Activated B cell treated with CpG ODN at 0.5 μM for 24 hours (primary cell): Measurements from ENCODE around the gene SYCP3. TPM values are rescaled to one million over a fixed set of nuclear protein-coding genes. Genes with fewer than 3 reads are reported as not detected.

ENCODE experiments used
- ATAC-seq: fragments of 200-7000 bp; cut with Tn5 transposase; one replicate; pipeline ENCODE4 v1.10.0; 2021; ENCODE audit warnings: low read depth, mild to moderate bottlenecking, moderate library complexity
- CTCF ChIA-PET: fragments of 350-600 bp; sonication (Branson Sonifier 250); formaldehyde crosslinking; loops from one replicate; lab custom pipeline; 2021; ENCODE audit warnings: antibody characterized with exemption; lab: Charles Lee
- POLR2A ChIA-PET: fragments of 350-600 bp; sonication (Branson Sonifier 250); formaldehyde crosslinking; loops from one replicate; lab custom pipeline; 2021; ENCODE audit warnings: antibody characterized with exemption; lab: Charles Lee
- DNase-seq: peaks from one replicate; pipeline ENCODE4 v3.0.0; 2022
- H3K27ac Mint-ChIP-seq: one replicate; pipeline ENCODE4 v1.8.0; 2020; ENCODE audit warnings: mixed read lengths
- H3K27me3 Mint-ChIP-seq: one replicate; pipeline ENCODE4 v1.8.0; 2021; ENCODE audit warnings: mixed read lengths
- H3K36me3 Mint-ChIP-seq: one replicate; pipeline ENCODE4 v1.8.0; 2021; ENCODE audit warnings: low read depth, mixed read lengths
- H3K4me1 Mint-ChIP-seq: one replicate; pipeline ENCODE4 v1.8.0; 2021; ENCODE audit warnings: mixed read lengths
- H3K4me3 Mint-ChIP-seq: one replicate; pipeline ENCODE4 v1.8.0; 2020; ENCODE audit warnings: mild to moderate bottlenecking, mixed read lengths
- H3K9me3 Mint-ChIP-seq: one replicate; pipeline ENCODE4 v1.8.0; 2020; ENCODE audit warnings: mixed read lengths
- intact Hi-C: fragments of 100-400 bp; cut with micrococcal nuclease; formaldehyde crosslinking; loops from one replicate; pipeline ENCODE4 v1.15.1; 2024
- total RNA-seq: library from RNA; stranded (reverse); gene quantifications from 2 replicates; pipeline ENCODE4 v1.2.3, GENCODE V29; 2022
- TF ChIP-seq, protein P1 (sequence below): fragments of 200-600 bp; IDR thresholded peaks from one replicate; pipeline ENCODE4 v1.8.0; 2022; ENCODE audit warnings: antibody characterized with exemption, mild to moderate bottlenecking

The SYCP3 gene
- total RNA-seq, 1 donor from 2014 or later = 0.49 TPM

GRCh38 chr12:101696251-101697196 is 42.7 kb downstream of the SYCP3 start:
- peak overlapping the region; percentile 93 for H3K27ac Mint-ChIP-seq
- TF ChIP-seq, protein P1, sequence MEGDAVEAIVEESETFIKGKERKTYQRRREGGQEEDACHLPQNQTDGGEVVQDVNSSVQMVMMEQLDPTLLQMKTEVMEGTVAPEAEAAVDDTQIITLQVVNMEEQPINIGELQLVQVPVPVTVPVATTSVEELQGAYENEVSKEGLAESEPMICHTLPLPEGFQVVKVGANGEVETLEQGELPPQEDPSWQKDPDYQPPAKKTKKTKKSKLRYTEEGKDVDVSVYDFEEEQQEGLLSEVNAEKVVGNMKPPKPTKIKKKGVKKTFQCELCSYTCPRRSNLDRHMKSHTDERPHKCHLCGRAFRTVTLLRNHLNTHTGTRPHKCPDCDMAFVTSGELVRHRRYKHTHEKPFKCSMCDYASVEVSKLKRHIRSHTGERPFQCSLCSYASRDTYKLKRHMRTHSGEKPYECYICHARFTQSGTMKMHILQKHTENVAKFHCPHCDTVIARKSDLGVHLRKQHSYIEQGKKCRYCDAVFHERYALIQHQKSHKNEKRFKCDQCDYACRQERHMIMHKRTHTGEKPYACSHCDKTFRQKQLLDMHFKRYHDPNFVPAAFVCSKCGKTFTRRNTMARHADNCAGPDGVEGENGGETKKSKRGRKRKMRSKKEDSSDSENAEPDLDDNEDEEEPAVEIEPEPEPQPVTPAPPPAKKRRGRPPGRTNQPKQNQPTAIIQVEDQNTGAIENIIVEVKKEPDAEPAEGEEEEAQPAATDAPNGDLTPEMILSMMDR = no peak
- CTCF ChIA-PET = no interaction called here
- POLR2A ChIA-PET = interaction anchor here (0.7 to 2.2 kb wide), 8 partner anchors 15 to 289 kb away, joined by 3 to 31 read pairs (median 4); partner anchors contain the start of genes ARL1 and DRAM1
- intact Hi-C loops = loop anchor here (1.0 to 5.0 kb wide), 10 partner anchors 25 to 366 kb away; partner anchors contain the start of gene GNPTAB
- H3K27me3 Mint-ChIP-seq = no peaks in the 10 kb centered on the region
- no peaks in the 10 kb centered on the region for H3K9me3 Mint-ChIP-seq
- ATAC-seq (no peak), DNase-seq (peak; percentile 17)
- peak overlapping the region; percentile 93 for H3K4me3 Mint-ChIP-seq
- peaks cover 53% of the 10 kb centered on the region for H3K4me1 Mint-ChIP-seq
- H3K36me3 Mint-ChIP-seq = peaks cover 10% of the 10 kb centered on the region

GRCh38 chr12:101695706-101696105 is 43.6 kb downstream of the SYCP3 start:
- intact Hi-C loops = loop anchor here (2.0 to 5.0 kb wide), 5 partner anchors 63 to 367 kb away; partner anchors contain the start of gene GNPTAB
- TF ChIP-seq, protein P1 = no peak
- Mint-ChIP-seq H3K9me3 (no peaks in the 10 kb centered on the region), H3K4me1 (peaks cover 44% of the 10 kb centered on the region), H3K4me3 (peak overlapping the region; percentile 19), H3K36me3 (peaks cover 10% of the 10 kb centered on the region), H3K27ac (peak overlapping the region; percentile 93), H3K27me3 (no peaks in the 10 kb centered on the region)
- ATAC-seq (no peak), DNase-seq (no peak)
- POLR2A ChIA-PET = no interaction called here
- CTCF ChIA-PET = no interaction called here

GRCh38 chr12:101694986-101695385 is 44.3 kb downstream of the SYCP3 start:
- DNase-seq = no peak
- H3K9me3 Mint-ChIP-seq = no peaks in the 10 kb centered on the region
- ATAC-seq = no peak
- ChIA-PET POLR2A (no interaction called here), CTCF (no interaction called here)
- no peak overlapping the region for H3K4me3 Mint-ChIP-seq
- TF ChIP-seq, protein P1 = no peak
- H3K36me3 Mint-ChIP-seq = peaks cover 10% of the 10 kb centered on the region
- peaks cover 37% of the 10 kb centered on the region for H3K4me1 Mint-ChIP-seq
- no peaks in the 10 kb centered on the region for H3K27me3 Mint-ChIP-seq
- intact Hi-C loops = loop anchor here (5.0 kb wide), 1 partner anchor 123 kb away; no protein-coding TSS in a partner anchor
- H3K27ac Mint-ChIP-seq = peak overlapping the region; percentile 93

- H3K27ac Mint-ChIP-seq = no peak overlapping the region
Measured at GRCh38 chr12:101694297-101694848, 44.9 kb downstream of the SYCP3 start.

More at GRCh38 chr12:101694297-101694848, 44.9 kb downstream of the SYCP3 start:
- ChIA-PET CTCF (no interaction called here), POLR2A (no interaction called here)
- ATAC-seq (no peak), DNase-seq (no peak)
- TF ChIP-seq, protein P1 = no peak
- intact Hi-C loops = no loop called here
- H3K4me3 Mint-ChIP-seq = no peak overlapping the region
- H3K9me3 Mint-ChIP-seq = no peaks in the 10 kb centered on the region
- peaks cover 8% of the 10 kb centered on the region for H3K36me3 Mint-ChIP-seq
- H3K27me3 Mint-ChIP-seq = no peaks in the 10 kb centered on the region
- H3K4me1 Mint-ChIP-seq = peaks cover 32% of the 10 kb centered on the region
